ENCODE results near the gene WDFY4. TPM values are rescaled to one million over a fixed set of nuclear protein-coding genes. Genes with fewer than 3 reads are reported as not detected.

The WDFY4 gene
- total and polyA plus RNA-seq, 9 of the 15 experiments (the other 6 are each of a cell fraction or from before 2014, with no cell fraction given): 0.01 to 0.02 (median 0.01) TPM; not detected in 6

DNA sequence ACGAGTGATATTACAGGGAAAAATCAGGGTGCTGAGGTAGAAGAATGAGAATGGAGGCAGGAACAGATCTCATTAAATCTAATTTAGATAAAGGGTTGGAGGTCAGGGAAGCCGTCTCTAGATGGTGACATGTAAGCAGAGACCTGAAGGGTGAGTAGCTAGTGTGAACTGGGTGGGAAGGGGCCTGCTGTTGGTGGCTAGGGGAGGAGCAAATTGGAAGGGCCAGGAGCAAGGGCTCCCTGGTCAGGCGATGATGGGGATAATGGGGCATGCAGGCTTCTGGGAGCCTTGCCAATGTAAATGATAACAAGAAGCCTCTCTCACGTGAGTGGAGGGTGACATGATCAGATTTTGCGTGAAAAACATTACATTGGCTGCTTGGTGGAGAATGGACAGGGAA, 76.3 kb downstream of the WDFY4 start:
- BruUV-seq (replicated peaks): no TSS peak
- TF ChIP-seq, protein P1, sequence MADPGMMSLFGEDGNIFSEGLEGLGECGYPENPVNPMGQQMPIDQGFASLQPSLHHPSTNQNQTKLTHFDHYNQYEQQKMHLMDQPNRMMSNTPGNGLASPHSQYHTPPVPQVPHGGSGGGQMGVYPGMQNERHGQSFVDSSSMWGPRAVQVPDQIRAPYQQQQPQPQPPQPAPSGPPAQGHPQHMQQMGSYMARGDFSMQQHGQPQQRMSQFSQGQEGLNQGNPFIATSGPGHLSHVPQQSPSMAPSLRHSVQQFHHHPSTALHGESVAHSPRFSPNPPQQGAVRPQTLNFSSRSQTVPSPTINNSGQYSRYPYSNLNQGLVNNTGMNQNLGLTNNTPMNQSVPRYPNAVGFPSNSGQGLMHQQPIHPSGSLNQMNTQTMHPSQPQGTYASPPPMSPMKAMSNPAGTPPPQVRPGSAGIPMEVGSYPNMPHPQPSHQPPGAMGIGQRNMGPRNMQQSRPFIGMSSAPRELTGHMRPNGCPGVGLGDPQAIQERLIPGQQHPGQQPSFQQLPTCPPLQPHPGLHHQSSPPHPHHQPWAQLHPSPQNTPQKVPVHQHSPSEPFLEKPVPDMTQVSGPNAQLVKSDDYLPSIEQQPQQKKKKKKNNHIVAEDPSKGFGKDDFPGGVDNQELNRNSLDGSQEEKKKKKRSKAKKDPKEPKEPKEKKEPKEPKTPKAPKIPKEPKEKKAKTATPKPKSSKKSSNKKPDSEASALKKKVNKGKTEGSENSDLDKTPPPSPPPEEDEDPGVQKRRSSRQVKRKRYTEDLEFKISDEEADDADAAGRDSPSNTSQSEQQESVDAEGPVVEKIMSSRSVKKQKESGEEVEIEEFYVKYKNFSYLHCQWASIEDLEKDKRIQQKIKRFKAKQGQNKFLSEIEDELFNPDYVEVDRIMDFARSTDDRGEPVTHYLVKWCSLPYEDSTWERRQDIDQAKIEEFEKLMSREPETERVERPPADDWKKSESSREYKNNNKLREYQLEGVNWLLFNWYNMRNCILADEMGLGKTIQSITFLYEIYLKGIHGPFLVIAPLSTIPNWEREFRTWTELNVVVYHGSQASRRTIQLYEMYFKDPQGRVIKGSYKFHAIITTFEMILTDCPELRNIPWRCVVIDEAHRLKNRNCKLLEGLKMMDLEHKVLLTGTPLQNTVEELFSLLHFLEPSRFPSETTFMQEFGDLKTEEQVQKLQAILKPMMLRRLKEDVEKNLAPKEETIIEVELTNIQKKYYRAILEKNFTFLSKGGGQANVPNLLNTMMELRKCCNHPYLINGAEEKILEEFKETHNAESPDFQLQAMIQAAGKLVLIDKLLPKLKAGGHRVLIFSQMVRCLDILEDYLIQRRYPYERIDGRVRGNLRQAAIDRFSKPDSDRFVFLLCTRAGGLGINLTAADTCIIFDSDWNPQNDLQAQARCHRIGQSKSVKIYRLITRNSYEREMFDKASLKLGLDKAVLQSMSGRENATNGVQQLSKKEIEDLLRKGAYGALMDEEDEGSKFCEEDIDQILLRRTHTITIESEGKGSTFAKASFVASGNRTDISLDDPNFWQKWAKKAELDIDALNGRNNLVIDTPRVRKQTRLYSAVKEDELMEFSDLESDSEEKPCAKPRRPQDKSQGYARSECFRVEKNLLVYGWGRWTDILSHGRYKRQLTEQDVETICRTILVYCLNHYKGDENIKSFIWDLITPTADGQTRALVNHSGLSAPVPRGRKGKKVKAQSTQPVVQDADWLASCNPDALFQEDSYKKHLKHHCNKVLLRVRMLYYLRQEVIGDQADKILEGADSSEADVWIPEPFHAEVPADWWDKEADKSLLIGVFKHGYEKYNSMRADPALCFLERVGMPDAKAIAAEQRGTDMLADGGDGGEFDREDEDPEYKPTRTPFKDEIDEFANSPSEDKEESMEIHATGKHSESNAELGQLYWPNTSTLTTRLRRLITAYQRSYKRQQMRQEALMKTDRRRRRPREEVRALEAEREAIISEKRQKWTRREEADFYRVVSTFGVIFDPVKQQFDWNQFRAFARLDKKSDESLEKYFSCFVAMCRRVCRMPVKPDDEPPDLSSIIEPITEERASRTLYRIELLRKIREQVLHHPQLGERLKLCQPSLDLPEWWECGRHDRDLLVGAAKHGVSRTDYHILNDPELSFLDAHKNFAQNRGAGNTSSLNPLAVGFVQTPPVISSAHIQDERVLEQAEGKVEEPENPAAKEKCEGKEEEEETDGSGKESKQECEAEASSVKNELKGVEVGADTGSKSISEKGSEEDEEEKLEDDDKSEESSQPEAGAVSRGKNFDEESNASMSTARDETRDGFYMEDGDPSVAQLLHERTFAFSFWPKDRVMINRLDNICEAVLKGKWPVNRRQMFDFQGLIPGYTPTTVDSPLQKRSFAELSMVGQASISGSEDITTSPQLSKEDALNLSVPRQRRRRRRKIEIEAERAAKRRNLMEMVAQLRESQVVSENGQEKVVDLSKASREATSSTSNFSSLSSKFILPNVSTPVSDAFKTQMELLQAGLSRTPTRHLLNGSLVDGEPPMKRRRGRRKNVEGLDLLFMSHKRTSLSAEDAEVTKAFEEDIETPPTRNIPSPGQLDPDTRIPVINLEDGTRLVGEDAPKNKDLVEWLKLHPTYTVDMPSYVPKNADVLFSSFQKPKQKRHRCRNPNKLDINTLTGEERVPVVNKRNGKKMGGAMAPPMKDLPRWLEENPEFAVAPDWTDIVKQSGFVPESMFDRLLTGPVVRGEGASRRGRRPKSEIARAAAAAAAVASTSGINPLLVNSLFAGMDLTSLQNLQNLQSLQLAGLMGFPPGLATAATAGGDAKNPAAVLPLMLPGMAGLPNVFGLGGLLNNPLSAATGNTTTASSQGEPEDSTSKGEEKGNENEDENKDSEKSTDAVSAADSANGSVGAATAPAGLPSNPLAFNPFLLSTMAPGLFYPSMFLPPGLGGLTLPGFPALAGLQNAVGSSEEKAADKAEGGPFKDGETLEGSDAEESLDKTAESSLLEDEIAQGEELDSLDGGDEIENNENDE (IDR thresholded peaks at IDR 0.05; ENCODE audit: low read depth, low read length): no peak
- no peaks in the 10 kb centered on the region for H3K9me1 ChIP-seq (ENCODE audit: control insufficient read depth, insufficient read depth, low read length)
- POLR2A ChIA-PET: interaction anchor here (0.6 kb wide), 1 partner anchor 14 kb away, joined by 3 read pairs; no protein-coding TSS in a partner anchor
- no peak overlapping the region for H3K4me3 ChIP-seq
- in situ Hi-C loops (cut with MboI): no loop called here
- H3K4me1 ChIP-seq (replicated peaks in 1 of 2; ENCODE audit: control insufficient read depth in 2 of 2, insufficient read depth in 2 of 2, low read length in 2 of 2): no peaks in the 10 kb centered on the region
- no peaks in the 10 kb centered on the region for H3K36me3 ChIP-seq (ENCODE audit: control insufficient read depth, insufficient read depth, low read length)
- H3K27me3 ChIP-seq (ENCODE audit: control insufficient read depth in 2 of 2, insufficient read depth in 2 of 2, low read length in 2 of 2): peaks cover 0 to 11% of the 10 kb centered on the region in 2 experiments; a peak in 2 of 5 replicates
- H3K9me3 ChIP-seq (replicated peaks; ENCODE audit: control insufficient read depth, insufficient read depth, low read depth, low read length): no peaks in the 10 kb centered on the region
- FAIRE-seq: no peak
- DNase-seq (ENCODE audit: extremely low read depth in 1 of 4, low spot score in 3 of 4): no peak
- H4K20me1 ChIP-seq (replicated peaks; ENCODE audit: control insufficient read depth, insufficient read depth, low read length): no peaks in the 10 kb centered on the region
- H3K4me2 ChIP-seq (ENCODE audit: insufficient read depth, low read length): no peak overlapping the region
- no peak overlapping the region for H2AFZ ChIP-seq (ENCODE audit: low read depth, low read length)
- 0% methylated on average over 5 of the region's 5 CpGs for WGBS (ENCODE audit: insufficient coverage, low coverage, missing lambda C conversion rate)
- ATAC-seq: no peak
- no peak overlapping the region for H3K27ac ChIP-seq (ENCODE audit: extremely low read depth, low read depth, low read length)
- H3K79me2 ChIP-seq (ENCODE audit: control insufficient read depth, insufficient read depth, low read length): no peaks in the 10 kb centered on the region
- CTCF ChIA-PET (ENCODE audit: low intra/inter-chr PET ratio): no interaction called here
- intact Hi-C loops (cut with micrococcal nuclease): no loop called here
- no peak overlapping the region for H3K9ac ChIP-seq (ENCODE audit: insufficient read depth in 1 of 2, low read depth in 2 of 2, low read length in 2 of 2)
